Left ventricle myocardium inferior (tissue), 1 donor: ENCODE results near the gene METRNL. TPM values are rescaled to one million over a fixed set of nuclear protein-coding genes. Genes with fewer than 3 reads are reported as not detected.
A peak's percentile ranks its signal among the peaks of the same experiment; 100 is the strongest.

Source experiments
- DNase-seq: peaks from one replicate; pipeline ENCODE4 v3.0.0-alpha.2; 2020
- H3K27ac ChIP-seq: fragments of 200-600 bp; replicated peaks from 2 replicates; pipeline ENCODE4 v1.8.0; 2021
- H3K27me3 ChIP-seq: fragments of 200-600 bp; 2 replicates; pipeline ENCODE4 v1.8.0; 2021; ENCODE audit warnings: low read depth
- H3K36me3 ChIP-seq: fragments of 200-600 bp; 2 replicates; pipeline ENCODE4 v1.8.0; 2021
- H3K4me1 ChIP-seq: fragments of 200-600 bp; 2 replicates; pipeline ENCODE4 v1.8.0; 2021
- H3K4me3 ChIP-seq: fragments of 200-600 bp; 2 replicates; pipeline ENCODE4 v1.8.0; 2021; ENCODE audit warnings: mild to moderate bottlenecking, moderate library complexity
- H3K9me3 ChIP-seq: fragments of 200-600 bp; replicated peaks from 2 replicates; pipeline ENCODE4 v1.8.0; 2021
- intact Hi-C: fragments of 100-400 bp; cut with micrococcal nuclease; formaldehyde crosslinking; loops from one replicate; pipeline ENCODE4 v1.11.0; 2022
- total RNA-seq: library from RNA; stranded (reverse); fragmentation: NEBNext Ultra II Directional; extraction: Animal tissue kit (Norgen Biotek cat#: 25700); gene quantifications from one replicate; pipeline ENCODE4 v1.2.1, GENCODE V29; 2021
- TF ChIP-seq, protein P1 (sequence below): fragments of 200-600 bp; IDR thresholded peaks from 2 replicates; pipeline ENCODE4 v1.8.0; 2021; ENCODE audit warnings: antibody characterized with exemption, mild to moderate bottlenecking, borderline replicate concordance
- donor health status: DM: no; HTN: yes; CAD: no; lungs with severe emphysema.

The METRNL gene
- total RNA-seq, 1 donor from 2014 or later = 75.2 TPM

DNA sequence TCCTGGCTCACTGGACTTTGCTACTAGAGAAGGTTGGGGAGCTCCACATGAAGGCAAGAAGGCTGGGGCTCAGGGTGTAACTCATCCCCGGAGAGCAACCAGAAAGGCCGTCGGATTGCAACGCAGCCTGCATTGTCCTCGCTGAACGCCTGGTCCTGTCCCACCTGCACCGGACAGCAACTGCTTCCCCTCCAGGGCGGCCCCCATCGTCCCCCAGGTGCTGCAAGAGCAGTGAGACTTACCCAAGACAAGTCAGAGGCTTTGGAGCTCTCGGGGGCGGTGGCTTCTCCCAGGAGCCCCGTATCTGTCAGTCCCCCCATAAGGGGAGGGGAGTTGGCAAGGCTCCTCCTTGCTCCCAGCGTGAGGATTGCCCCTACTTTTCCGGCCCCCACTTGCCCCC is 18.4 kb downstream of the METRNL start:
- Histone ChIP-seq H3K4me1 (peaks cover 52% of the 10 kb centered on the region), H3K27ac (no peak overlapping the region), H3K36me3 (peaks cover 35% of the 10 kb centered on the region), H3K27me3 (peaks cover 24% of the 10 kb centered on the region), H3K4me3 (no peak overlapping the region), H3K9me3 (no peaks in the 10 kb centered on the region)
- intact Hi-C loops = no loop called here
- DNase-seq = no peak
- TF ChIP-seq, protein P1, sequence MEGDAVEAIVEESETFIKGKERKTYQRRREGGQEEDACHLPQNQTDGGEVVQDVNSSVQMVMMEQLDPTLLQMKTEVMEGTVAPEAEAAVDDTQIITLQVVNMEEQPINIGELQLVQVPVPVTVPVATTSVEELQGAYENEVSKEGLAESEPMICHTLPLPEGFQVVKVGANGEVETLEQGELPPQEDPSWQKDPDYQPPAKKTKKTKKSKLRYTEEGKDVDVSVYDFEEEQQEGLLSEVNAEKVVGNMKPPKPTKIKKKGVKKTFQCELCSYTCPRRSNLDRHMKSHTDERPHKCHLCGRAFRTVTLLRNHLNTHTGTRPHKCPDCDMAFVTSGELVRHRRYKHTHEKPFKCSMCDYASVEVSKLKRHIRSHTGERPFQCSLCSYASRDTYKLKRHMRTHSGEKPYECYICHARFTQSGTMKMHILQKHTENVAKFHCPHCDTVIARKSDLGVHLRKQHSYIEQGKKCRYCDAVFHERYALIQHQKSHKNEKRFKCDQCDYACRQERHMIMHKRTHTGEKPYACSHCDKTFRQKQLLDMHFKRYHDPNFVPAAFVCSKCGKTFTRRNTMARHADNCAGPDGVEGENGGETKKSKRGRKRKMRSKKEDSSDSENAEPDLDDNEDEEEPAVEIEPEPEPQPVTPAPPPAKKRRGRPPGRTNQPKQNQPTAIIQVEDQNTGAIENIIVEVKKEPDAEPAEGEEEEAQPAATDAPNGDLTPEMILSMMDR = no peak

DNA sequence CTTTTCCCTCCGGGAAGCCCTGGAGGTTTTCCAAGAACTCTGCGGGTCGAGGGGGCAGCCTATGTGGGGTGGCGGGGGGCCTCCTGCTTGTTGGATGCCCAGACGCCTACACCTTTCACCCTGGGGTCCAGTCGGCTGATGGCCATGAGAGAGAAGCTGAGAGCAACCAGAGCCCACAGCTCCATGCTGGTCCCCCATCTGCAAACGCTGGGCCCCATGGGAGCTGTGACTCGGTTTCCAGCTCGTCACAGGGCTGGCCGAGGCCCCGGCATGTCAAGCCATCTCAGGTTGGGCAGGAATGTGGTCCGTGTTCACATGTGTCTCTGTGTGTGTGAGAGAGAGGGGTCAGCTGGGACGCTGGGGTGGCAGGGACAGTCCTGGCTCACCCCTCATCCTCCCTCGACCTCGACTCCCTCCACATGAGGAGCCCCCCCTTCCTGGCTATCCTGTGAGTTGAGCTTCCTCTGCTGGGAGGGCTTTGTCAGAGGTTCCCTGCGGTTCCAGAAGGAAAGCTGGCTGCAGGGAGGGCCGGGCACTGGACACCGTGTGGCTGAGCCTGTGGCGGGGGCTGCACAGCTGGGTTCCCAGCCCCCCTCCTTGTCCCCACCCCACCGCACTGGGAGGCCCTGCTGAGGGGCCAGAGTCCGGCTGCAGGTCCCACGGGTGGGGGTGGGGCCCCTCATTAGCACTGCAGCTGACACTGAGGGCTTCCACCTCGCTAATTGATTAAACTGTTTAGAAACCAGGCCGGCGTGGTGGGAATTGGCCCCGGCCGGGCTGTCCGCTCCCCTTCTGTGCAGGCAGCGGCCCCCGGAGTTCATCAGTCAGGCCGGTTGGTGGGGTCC is 19.1 kb downstream of the METRNL start:
- Histone ChIP-seq H3K27me3 (peaks cover 24% of the 10 kb centered on the region), H3K36me3 (peaks cover 30% of the 10 kb centered on the region), H3K27ac (peak overlapping the region; percentile 75), H3K9me3 (no peaks in the 10 kb centered on the region), H3K4me1 (peaks cover 49% of the 10 kb centered on the region), H3K4me3 (no peak overlapping the region)
- TF ChIP-seq, protein P1 = no peak
- intact Hi-C loops = no loop called here
- no peak for DNase-seq

- Histone ChIP-seq H3K9me3 (no peaks in the 10 kb centered on the region), H3K27ac (peak overlapping the region; percentile 75), H3K36me3 (peaks cover 24% of the 10 kb centered on the region), H3K27me3 (peaks cover 24% of the 10 kb centered on the region), H3K4me1 (peaks cover 52% of the 10 kb centered on the region), H3K4me3 (peak overlapping the region; percentile 58)
- no peak for DNase-seq
- TF ChIP-seq, protein P1 = no peak
- intact Hi-C loops = no loop called here
Observed at GRCh38 chr17:83099086-83099555, 19.7 kb downstream of the METRNL start.

DNA sequence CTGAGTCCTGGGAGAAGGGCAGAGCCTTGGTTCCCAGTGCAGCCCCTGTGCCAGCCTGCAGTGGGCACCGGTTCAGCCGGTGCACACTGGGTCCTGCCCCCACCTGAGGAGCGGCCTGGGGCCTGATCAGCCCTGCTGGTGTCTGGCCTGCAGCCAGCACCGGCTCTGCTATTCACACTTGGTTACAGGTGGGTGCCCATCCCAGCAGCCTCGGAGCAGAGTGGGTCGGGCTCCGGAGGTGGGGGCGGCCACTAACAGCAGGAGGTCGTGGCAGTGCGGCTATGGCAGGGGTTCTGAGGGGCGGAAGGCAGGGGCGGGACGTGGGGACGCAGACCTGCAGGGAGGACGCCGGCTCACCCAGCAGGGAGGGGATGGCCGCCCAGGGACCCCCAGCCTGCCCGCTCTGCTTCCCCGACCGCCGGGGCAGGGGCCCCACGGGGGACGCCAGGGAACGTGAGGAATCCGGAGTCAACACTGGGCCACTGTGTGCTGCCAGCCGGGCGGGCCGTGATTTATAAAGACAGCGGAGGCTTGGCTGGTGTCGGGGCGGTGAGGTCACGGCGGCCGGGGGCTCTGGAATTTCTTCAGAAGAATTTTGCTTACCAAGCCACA is 20.3 kb downstream of the METRNL start:
- intact Hi-C loops = no loop called here
- peaks cover 24% of the 10 kb centered on the region for H3K27me3 ChIP-seq
- no peaks in the 10 kb centered on the region for H3K9me3 ChIP-seq
- peaks cover 18% of the 10 kb centered on the region for H3K36me3 ChIP-seq
- H3K4me3 ChIP-seq = peak overlapping the region; percentile 58
- DNase-seq = no peak
- TF ChIP-seq, protein P1 = no peak
- H3K4me1 ChIP-seq = peaks cover 55% of the 10 kb centered on the region
- peak overlapping the region; percentile 75 for H3K27ac ChIP-seq

DNA sequence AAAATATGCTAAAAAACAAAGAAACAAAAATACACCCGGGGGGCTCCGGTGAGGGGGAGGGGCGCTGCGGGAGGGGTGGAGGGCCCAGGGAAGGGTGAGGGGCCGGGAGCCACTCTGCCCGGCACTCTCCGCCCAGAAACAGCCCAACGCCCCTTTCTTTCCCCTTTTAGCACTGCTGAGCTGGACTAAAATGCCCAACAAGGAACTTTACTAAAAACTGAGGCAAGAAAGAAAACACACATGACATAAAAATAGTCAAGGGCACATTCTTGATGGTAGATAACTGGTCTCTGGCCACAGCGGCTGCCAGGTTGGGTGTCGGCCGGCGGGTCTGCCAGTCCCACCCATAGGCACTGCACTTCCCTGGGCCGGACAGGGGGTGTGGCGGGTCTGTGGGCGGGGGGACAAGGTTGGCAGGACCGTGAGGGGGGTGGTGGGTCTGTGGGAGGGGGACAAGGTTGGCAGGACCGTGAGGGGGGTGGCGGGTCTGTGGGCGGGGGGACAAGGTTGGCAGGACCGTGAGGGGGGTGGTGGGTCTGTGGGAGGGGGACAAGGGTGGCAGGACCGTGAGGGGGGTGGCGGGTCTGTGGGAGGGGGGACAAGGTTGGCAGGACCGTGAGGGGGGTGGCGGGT is 20.9 kb downstream of the METRNL start:
- Histone ChIP-seq H3K9me3 (no peaks in the 10 kb centered on the region), H3K4me3 (peak overlapping the region; percentile 58), H3K27ac (peak overlapping the region; percentile 75), H3K4me1 (peaks cover 55% of the 10 kb centered on the region), H3K36me3 (peaks cover 12% of the 10 kb centered on the region), H3K27me3 (peaks cover 24% of the 10 kb centered on the region)
- intact Hi-C loops = no loop called here
- DNase-seq = no peak
- TF ChIP-seq, protein P1 = no peak
